ENCODE measurements around the gene FAM3D.

The FAM3D gene

DNA sequence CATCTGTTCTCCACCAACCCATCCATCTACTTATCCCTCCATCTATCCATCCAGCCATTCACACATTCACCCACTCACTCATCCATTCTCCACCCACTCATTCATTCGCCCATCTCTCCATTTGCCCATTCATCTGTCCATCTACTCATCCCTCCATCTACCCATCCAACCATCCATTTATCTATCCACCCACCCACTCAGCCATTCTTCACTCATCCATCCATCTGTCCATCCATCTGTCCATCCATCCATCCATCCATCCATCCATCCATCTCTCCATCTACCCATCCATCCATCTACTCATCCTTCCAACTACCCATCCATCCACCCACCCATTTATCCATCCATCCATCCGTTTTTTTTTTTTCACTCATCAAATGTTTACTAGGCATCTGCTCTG, 13.9 kb downstream of the FAM3D start:
- no peak for DNase-seq

DNA sequence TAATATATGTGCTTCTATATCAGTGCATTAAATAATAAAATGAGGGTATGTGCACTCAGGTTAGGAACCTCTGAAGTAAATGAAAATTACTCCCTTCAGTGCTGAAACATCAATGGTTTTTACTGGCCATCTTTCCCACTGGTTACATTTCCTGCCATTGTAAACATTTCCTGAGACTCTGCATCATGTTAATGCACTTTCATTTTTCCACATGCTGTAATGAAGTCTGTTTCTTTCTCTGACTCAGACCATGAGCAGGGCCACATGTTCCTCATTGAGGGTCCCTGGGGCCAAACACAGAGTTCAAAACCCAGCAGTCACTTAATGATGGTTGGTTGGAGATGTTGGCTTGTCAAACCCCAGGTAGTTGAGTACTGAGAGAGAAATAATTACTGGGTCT, 15.3 kb downstream of the FAM3D start:
- no peak for DNase-seq

DNA sequence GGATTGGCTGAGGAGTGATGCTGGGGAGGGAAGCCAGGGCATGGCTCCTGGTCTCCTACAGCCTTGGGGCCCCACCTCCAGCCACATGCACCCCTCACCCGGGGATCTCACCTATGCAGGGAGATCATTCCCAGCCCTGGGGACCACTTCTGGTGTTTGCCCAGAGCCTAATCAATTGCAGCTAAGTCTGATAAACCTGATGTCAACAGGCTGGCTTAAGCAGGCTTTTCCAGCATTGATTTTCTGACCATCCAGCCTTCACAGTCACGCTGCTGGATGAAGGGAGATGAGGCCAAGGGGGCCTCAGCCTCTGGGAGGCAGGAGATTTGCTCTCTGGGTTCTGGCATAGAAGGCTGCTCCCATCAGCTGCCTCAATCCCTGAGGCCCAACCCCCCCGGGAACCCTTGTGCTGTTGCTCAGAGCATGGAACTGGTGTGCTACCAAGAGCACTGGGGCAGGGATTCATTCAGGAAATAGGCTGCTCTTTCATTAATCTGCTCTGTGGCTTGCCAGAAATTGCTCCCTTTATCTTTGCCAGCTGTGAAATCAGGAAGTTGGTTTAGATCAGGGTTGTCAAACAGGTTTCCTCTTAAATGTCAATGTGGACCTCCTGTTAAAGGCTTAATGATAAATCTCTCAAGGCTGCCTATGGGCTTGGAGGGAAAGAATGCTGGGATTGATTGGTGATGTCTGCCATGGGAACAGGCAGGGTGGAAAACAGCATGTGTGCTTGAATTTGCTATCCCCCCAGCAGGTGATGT, 19.0 kb downstream of the FAM3D start:
- DNase-seq: no peak

DNA sequence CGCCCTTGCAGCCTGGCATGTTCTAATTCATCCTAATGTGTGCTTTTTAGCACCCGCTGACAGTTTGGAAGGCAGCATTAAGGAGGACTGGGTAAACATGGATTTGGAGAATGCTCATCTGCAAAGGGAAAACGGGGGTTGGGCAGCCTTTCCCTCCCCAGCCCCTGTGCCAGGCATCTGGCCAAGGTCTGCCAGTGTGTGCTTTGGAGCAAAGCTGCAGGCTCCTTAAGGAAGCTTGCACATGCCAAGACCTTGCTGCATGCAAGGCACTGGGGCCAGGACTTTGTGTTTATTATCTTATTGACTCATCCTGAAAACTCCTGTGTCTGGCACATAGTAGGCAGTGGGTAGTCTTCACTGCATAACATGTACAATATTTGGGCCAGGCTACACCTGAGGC, 20.1 kb downstream of the FAM3D start:
- no peak for DNase-seq

DNA sequence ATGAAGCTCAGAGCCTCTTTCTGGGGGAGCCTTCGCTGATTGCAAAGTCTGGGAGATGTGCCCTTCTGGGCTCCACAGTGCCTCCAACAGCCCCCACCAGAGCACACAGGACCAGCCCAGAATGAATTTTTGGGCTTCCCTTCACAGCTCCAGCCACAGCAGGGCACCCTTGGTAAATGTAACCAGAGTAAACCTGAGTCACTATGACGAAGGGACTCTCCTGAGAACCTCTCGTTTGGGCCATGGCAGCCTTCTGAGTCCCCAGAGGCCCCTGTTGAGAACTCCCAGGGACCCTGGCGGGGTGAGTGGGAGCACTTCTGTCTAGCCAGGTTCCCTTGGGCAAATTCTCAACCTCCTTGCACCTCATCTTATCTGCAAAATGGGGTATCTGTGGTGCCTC, 20.8 kb downstream of the FAM3D start:
- DNase-seq: no peak

DNA sequence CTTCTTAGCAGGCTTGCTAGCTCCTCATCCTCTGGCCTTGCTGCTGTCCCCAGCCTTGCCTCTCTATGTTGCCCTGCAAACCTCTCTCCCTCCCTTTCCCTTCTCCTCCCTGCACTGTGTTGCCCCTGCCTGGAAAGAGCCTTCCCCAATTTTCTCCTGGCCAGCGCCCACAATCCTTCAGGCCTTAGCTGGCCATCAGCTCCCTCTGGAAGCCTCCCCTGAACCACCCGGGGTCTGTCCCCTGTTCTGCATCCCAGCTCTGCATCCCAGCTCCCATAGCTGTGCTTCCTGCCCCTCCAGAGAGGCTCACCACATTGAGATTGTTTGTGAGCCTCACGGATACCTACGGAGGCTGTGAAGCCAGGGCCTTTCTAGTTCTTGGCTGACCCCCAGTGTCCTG, 23.7 kb downstream of the FAM3D start:
- DNase-seq: no peak

DNA sequence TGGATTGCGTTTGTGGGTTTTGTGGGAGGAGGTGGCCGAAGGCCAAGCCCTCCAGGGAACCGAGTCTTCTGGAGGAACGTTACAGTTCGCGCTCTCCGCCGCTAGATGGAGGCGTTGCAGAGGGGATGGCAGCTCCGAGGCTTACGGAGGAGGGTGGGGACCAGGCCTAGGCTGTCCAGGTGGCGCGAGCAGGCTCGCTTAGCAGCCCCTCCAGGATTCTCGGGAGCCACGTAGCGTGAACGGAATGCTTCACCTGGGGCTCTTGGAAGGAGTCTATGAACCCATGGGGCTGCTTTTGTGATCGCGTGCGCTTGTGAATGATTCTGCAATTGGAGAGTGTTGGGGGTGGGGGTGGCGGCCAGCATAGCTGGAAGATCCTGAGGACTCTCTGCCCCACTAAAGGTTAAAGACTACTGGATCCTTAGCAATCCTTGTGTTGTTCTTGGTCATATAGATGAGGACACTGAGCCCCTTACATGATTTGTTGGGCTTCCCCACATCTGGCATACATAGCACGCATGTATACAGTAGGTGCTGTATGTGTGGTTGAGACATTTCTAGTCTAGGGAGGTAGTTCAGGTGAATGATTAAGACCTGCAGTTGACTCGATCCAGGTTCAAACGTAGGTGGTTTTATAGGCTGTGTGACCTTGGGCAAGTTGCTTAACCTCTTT, 25.7 kb downstream of the FAM3D start:
- DNase-seq: no peak

DNA sequence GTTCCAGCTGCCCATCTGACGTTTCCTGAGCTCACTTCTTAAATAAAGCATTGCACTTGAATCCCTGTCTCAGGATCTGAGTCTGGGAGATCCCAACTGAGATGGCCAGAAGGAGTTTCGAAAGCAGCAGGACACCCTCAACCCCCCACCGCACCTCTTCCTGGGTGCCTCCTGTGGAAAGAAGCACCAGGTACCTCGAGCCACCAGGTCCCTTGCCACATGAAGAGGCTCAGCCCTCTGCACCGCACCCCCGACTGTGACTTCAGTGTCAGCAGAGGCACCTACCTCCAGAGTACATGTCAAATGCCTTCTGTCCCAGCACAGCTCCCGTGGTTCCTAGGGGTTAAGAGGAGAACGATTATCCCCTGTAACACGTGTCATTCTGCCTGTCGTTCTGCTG, 26.7 kb downstream of the FAM3D start:
- no peak for DNase-seq

DNA sequence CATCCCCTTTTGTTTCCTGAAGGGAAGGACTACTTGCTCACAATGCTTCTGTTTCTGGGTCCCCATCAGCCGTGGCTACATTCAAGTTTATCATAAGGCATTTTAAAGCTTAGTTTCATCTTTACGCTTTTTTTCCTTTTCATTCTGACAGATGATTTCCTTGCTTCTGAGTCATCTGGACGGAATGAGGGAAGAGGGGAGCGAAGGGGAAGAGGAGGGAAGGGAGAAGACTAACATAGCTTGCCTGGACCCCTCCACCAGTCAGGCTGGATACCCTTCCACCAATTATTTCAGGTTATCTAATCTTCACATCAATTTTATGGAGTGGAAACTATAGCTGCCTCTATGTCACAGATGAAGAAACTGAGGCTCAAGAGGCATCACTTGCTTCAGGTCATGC, 27.6 kb downstream of the FAM3D start:
- no peak for DNase-seq

DNA sequence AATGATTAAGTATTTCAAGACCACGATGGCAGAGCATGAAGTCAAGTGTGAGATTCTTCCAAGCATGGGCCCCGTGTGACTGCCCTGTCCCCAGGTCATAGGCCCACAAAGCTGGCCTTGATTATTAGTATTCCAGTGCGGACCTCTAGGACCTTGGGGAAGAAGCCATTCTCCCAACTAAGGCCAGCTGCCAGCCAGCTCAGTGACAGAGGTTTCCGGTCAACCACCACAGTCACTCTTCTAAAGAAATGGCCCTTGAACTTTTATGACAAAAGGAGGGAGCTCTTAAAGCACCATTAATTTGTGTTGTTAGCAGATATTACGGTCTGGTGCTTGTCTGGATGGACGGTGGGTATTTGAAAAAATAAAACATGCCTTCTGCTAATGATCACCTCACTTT, 28.0 kb downstream of the FAM3D start:
- no peak for DNase-seq

DNA sequence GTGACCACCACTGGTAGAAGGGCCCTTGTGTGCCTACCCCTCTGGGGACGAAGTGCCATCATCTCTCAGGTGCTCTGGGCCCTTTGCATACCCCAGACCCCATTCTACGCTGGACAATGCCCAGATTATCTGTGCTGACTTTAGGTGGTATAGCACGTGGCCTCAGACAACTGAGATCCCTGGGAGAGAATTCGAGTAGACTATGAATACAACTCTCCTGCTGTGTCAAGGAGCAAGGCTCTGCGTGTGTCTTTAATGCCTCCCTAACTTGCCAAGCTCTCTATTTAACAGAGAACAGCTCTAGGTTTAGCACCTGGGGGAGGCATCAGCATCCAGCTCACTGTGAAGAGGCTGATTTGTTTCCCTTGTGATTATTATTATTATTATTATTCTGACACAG, 29.1 kb downstream of the FAM3D start:
- no peak for DNase-seq

DNA sequence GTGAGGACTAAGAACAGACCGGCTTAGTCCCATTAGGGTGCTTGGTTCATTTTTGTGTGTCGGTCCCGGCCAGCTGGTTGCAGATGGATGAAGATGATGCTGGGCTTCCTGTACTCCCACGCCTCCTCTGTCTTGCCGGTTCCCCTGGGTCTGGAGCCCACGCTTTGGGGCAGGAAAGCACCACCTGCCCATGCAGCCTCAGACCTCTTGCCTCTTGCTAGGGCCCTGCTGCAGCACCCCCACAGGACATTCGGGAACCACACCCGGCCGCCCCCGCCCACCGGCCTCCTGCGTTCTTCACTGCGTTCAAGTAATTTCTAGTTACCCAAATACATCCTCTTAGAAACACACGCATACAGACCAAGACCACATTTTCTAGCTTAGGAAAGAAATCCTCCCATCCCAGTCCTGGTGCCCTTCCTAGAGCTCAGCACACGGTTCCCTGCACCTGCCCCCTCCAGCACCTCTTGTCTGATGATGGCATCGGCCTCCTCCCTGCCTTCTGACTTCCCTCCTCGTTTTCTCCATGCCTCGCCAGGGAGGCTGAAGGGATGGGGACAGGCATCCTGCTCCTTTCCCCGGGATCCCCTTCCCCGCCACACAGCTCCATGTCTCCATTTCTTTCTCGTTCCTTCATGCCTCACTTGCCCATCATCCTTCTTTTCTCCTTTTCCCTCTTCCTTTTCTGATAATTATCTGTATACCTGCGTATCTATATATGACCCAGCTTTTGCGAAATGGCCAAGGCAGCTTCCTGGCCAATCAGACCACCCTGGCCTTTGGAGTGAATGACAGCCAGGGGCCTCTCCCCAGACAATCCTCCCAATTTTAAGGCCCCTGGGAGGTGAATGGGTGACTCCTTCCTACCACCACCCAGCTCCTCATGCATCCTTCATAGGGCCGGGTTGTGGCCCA, 30.9 kb downstream of the FAM3D start:
- no peak for DNase-seq

DNA sequence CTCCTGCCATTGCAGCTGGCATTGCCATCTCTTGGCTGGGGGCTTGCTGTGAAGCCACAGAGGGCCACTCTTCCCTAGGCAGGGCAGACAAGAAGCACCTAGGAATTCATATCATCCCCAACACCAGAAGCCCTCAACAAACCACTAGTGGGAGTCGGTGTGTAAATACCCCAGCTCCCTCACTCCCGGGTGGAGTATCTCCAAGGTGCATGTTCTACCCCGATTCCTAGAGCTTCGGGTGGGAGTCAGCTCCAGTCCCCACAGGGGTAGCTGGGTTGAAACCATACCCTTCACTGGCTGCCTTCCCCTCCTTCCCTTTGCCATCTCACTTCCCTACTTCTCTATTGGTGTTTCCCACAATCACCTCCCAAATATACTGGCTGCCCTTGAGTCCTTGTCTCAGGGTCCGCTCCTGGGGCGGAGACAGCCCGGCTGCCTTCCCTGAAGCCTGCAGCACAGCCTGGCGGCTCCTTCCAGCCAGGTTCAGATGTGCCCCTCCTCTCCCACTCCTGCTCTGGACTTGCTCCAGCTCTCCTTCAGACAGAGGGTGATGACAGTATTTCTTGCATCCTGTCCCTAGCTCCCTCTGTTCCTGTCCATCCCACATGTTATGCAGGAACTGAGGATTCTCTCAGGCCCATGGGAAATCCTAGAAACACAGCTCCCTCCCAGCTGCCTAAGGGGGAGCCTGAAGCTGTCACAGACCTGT, 33.3 kb downstream of the FAM3D start:
- DNase-seq: no peak

DNA sequence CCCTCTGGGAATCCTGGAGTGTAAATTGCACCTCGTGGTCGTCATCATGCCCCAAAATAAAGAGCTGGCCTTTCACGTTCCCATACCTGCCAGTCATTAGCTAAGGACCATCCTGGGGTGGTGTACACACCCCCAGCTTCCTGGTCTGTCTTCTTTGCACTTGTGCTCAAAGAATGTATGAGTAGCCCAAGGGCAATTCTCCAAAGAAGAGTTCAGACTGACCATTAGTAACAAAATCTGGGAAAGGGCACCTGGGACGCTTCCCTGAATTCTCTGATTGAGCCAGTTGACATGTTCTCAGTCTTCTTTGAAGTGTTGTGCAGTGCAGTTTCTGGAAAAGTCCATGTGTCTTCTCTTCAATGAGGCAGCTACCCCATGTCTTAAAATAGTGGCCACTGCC, 34.8 kb downstream of the FAM3D start:
- DNase-seq: no peak

DNA sequence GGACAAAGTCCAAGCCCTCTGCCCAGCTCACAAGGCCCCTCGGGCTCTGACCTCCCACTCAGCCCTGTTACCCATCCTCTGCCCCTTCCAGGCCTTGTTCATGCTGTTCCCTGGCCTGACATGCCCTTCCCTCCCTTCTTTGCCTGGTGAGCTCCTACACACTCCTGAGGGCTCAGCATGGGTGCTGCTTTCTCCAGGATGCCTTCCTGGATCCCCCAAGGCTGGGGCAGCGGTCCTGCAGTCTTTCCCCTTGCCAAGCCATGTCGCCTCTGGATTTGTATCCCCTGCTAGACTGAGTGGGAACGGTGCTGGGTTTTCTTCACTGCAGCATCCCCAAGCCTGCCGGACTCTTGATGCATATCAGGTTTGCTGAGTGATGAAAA, 35.9 kb downstream of the FAM3D start:
- DNase-seq: no peak

DNA sequence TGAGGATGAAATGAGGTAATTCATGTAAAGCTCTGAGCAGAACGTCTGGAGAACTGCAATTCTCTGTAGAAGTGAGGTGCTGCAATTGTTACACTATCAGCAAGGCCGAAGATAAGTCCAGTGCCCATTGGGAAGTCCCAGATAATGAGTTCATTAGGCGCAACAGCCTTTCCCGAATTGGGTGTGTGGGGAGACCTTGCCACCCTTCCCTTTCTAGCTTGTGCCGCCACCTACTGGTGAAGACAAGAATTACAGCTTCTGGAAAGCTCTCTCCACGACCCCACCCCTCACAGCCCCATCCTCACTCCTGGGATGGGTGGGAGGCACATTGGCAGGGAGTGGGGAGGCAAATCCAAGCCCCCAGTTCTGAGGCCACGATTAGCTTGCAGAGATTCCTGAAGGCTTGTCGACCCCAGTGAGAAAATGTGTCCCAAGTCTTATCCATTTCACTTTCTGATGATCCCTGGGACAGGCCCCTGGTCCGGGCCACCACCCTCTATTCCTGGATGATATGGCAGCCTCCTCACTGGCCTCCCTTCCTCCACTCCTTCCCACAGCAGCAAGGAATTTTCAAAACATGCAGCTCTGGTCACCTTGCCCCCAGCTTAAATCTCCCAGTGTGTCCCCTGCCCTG, 36.4 kb downstream of the FAM3D start:
- DNase-seq: no peak

DNA sequence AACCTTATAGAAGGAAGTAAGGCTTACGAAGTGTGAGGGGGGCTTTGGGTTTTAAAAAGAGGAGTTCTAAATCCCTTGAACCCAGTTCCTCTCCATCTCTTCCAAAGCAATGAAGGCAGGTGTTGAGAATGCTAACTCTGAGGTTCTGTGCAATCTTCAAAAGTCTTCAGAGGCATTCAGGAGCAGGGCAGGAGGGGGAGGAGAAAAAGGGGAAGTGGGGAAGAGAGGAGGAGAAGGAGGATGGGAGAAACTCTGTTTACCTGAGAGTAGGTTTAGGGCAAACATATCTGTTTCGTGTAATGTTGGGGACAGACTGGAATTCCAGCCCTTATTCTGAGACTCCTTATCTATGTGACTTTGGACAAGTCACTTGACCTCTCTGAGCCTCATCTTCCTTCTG, 36.9 kb downstream of the FAM3D start:
- DNase-seq: no peak

DNA sequence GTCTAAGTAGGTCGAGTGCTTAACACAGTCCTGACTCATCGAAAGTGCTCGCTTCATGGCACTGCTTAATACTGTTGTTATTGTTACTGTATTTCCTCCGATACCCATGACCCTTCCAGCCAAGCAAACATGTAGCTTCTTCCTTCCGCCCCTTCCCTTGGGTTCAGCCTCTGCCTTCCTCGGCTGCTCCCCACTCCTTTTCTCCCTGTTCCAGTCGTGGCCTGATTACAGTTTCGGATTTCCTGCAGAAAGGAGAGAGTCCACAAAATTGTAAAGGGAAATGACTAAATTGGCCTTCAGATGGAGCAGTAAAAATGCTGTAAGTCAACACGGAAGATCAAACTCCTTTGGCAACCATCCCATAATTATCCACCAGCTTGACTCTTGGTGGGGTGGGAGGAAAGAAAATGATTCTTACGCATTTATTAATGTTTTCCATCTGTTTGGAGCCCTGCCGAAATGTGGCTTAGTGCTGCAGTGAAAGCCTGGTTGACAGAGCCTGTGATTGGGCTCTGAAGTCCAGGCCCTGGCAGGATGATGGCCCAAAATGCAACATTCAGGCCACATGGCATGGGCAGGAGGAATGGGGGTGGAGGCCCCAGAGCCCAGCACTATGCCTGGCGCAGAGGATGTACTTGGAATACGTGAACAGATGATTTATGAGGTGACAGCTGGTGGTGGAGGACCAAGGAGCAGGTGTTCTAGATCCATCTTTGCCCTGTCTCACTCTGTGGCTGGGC, 37.6 kb downstream of the FAM3D start:
- no peak for DNase-seq

DNA sequence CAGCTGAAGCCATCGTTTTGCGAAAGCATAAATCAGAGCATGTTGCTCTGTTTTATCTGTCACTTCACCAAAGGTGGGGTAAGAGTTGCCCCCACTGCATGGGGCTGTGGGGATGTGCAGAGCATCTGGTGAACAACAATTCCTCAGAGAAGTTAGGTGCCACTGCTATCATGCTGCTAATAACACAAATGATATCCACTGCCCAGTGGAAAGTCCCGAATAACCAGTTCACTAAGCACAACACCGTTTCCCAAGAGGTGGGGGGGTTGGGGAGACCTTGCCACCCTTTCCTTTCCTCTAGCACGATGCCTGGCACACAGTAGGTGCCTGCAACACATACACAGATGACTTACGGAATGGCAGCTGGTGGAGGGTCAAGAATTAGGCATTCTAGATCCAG, 38.6 kb downstream of the FAM3D start:
- no peak for DNase-seq

DNA sequence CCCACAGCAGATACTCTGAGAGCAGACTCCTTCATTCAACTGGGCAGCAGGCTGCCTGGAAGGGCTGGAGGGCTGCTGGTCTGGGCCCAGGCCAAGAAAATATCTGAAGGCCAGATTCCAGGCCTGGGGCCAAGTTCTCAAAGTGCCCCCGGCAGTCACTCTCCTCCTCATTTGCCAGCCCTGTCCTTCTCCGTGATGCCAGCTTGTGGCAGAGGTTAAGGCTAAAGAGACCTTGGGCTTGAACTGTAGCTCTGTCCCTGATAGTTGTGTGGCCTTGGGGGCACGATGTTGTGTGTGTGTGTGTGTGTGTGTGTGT, 39.0 kb downstream of the FAM3D start:
- no peak for DNase-seq

DNA sequence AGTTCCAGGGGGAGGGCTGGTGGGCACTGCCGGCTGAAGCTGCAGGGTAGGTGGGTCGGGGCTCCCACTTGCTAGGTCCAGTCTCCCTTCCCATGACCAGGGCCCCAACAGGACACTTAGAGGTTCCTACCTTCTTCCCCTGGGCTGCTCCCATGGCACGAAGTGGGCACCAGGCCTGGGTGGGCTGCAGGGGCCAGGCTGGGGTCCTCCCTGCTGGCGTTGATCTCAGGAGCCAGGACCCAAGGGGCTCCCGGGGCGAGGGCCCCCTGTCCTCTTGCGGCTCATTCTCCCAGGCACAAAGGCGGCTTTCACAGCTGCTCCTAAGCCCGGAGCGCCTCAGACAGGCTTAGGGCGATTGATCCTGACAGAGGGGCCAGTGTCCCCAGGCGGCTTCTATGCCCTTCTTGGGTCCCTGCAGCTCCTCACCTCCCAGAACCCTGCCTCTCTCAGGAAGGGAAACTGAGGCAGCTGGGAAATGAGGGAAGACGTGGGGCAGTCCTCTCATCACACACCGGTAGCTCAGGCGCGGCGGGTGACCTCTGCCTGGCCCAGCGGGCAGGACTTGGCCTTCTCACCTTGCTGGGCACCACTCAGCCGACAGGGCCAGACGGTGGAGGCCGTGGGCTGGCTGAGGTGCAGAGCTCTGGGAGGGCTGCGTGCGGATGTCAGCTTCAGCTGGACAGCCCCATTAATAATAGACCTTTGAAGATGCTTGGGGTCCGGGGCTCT, 39.6 kb downstream of the FAM3D start:
- no peak for DNase-seq

Data from GOT3 (cell line).